GM12878 (cell line): ENCODE data around the gene EFCAB11.

ENCODE experiments used
- EP300 ChIP-seq, 2 experiments: fragments of 150-350 bp in 1 of 2; IDR thresholded peaks; 2 replicates each; pipeline ENCODE4 v1.6.1; 2011 to 2012; ENCODE audit warnings: low read depth in 2 of 2, low read length in 2 of 2, borderline replicate concordance in 1 of 2, improper control_type of control experiment in 1 of 2, inconsistent platforms in 1 of 2; ENCODE audit not compliant: control insufficient read depth in 1 of 2
- EZH2 ChIP-seq: IDR thresholded peaks from 2 replicates; pipeline ENCODE4 v1.6.1; 2012; ENCODE audit warnings: low read depth, mild to moderate bottlenecking, control low read depth, inconsistent platforms, low read length, borderline replicate concordance; ENCODE audit not compliant: control insufficient read depth
- KDM1A ChIP-seq: fragments of 200-600 bp; sonication (generic); IDR thresholded peaks from 2 replicates; pipeline ENCODE4 v1.6.1; 2016; ENCODE audit warnings: borderline replicate concordance
- RBBP5 ChIP-seq: fragments of 200-600 bp; sonication (generic); conservative IDR thresholded peaks from 2 replicates; pipeline ENCODE4 v1.6.1; 2016
- RUNX3 ChIP-seq: IDR thresholded peaks from 2 replicates; pipeline ENCODE4 v1.6.1; 2012; ENCODE audit warnings: low read length, inconsistent platforms
- TF ChIP-seq, protein P1 (sequence below), 3 experiments: IDR thresholded peaks in 2 of 3; conservative IDR thresholded peaks in 1 of 3; 2 replicates each; pipeline ENCODE4 v1.5.1; 2011; ENCODE audit warnings: low read depth in 3 of 3, low read length in 3 of 3, mild to moderate bottlenecking in 3 of 3, control low read depth in 2 of 3, moderate library complexity in 2 of 3, inconsistent platforms in 1 of 3, mixed read lengths in 1 of 3; ENCODE audit not compliant: control insufficient read depth in 2 of 3, insufficient read depth in 1 of 3; ENCODE audit errors: extremely low read depth in 1 of 3

DNA sequence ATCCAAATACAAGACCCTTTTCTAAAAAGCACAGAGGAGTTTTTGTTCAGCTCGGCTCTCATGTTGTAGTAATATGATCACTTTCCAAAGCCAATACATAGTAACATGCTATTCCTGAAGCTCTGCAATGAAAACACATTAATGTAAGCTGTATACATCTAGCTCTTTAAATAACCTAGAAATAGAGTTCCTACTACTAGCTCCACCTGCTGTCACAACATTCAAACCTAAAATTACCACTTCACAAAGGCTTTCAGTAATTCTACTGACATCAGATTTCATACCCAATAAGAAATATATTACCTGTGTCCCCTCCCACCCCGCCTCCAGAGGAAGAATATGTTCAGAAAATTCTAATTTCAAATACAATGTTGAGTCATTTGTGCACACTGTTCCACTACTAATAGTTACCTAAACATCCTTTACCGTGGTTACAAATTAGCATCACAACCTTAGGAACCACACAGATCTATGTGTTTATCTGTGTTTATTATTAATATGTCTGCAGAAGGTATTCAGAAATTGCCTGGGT is 17.8 kb downstream of the EFCAB11 start:
- TF ChIP-seq RUNX3 (no peak), KDM1A (no peak), EP300 (IDR thresholded peaks at IDR 0.05; ENCODE audit: borderline replicate concordance in 1 of 2, control insufficient read depth in 1 of 2, low read depth in 2 of 2, low read length in 2 of 2) (no peak), RBBP5 (no peak), EZH2 (no peak)
- TF ChIP-seq, protein P1, sequence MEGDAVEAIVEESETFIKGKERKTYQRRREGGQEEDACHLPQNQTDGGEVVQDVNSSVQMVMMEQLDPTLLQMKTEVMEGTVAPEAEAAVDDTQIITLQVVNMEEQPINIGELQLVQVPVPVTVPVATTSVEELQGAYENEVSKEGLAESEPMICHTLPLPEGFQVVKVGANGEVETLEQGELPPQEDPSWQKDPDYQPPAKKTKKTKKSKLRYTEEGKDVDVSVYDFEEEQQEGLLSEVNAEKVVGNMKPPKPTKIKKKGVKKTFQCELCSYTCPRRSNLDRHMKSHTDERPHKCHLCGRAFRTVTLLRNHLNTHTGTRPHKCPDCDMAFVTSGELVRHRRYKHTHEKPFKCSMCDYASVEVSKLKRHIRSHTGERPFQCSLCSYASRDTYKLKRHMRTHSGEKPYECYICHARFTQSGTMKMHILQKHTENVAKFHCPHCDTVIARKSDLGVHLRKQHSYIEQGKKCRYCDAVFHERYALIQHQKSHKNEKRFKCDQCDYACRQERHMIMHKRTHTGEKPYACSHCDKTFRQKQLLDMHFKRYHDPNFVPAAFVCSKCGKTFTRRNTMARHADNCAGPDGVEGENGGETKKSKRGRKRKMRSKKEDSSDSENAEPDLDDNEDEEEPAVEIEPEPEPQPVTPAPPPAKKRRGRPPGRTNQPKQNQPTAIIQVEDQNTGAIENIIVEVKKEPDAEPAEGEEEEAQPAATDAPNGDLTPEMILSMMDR (IDR thresholded peaks at IDR 0.05 in 2 of 3, conservative IDR thresholded peaks at IDR 0.05 in 1 of 3; ENCODE audit: control insufficient read depth in 2 of 3, extremely low read depth in 1 of 3, insufficient read depth in 1 of 3, low read depth in 3 of 3, low read length in 3 of 3) = no peak; a peak in 1 of 6 replicates
